MM.1S (cell line): Measurements from ENCODE around the gene METAP2.

ENCODE experiments used
- DNase-seq: peaks from one replicate; pipeline ENCODE4 v3.0.0-alpha.2; 2015
- H2AFZ ChIP-seq: fragments of 300-600 bp; sonication (generic); 2 replicates; pipeline ENCODE4 v1.6.0; 2016; ENCODE audit warnings: antibody characterized with exemption, low read length
- H3F3A ChIP-seq: fragments of 300-600 bp; sonication (generic); 2 replicates; pipeline ENCODE4 v1.6.1; 2016; ENCODE audit warnings: mild to moderate bottlenecking, antibody characterized with exemption, low read length, moderate library complexity, mixed read lengths; ENCODE audit not compliant: insufficient read depth
- H3K27ac ChIP-seq: fragments of 300-600 bp; sonication (generic); 2 replicates; pipeline ENCODE4 v1.5.1; 2016; ENCODE audit warnings: mild to moderate bottlenecking, low read length
- H3K27me3 ChIP-seq: fragments of 300-600 bp; sonication (generic); replicated peaks from 2 replicates; pipeline ENCODE4 v1.6.0; 2016; ENCODE audit warnings: low read length; ENCODE audit not compliant: insufficient read depth
- H3K36me3 ChIP-seq: fragments of 300-600 bp; sonication (generic); replicated peaks from 2 replicates; pipeline ENCODE4 v1.6.1; 2016; ENCODE audit warnings: mild to moderate bottlenecking, low read length, mixed read lengths; ENCODE audit not compliant: insufficient read depth
- H3K4me1 ChIP-seq: fragments of 300-600 bp; sonication (generic); 2 replicates; pipeline ENCODE4 v1.6.1; 2016; ENCODE audit warnings: low read length, mixed read lengths
- H3K4me2 ChIP-seq: fragments of 300-600 bp; sonication (generic); 2 replicates; pipeline ENCODE4 v1.6.0; 2016; ENCODE audit warnings: low read depth, low read length
- H3K4me3 ChIP-seq: fragments of 300-600 bp; sonication (generic); 2 replicates; pipeline ENCODE4 v1.5.1; 2016; ENCODE audit warnings: low read length, mixed read lengths
- H3K79me2 ChIP-seq: fragments of 300-600 bp; sonication (generic); 2 replicates; pipeline ENCODE4 v1.6.1; 2016; ENCODE audit warnings: mixed run types, low read length, mixed read lengths
- H3K9ac ChIP-seq: fragments of 300-600 bp; sonication (generic); 2 replicates; pipeline ENCODE4 v1.6.1; 2016; ENCODE audit warnings: low read length, mixed read lengths
- H3K9me2 ChIP-seq: fragments of 300-600 bp; sonication (generic); replicated peaks from 2 replicates; pipeline ENCODE4 v1.6.1; 2016; ENCODE audit warnings: mild to moderate bottlenecking, low read length, mixed read lengths; ENCODE audit not compliant: insufficient read depth
- H3K9me3 ChIP-seq: fragments of 300-600 bp; sonication (generic); replicated peaks from 2 replicates; pipeline ENCODE4 v1.6.1; 2016; ENCODE audit warnings: mild to moderate bottlenecking, low read length, mixed read lengths; ENCODE audit not compliant: insufficient read depth
- H4K20me1 ChIP-seq: fragments of 300-600 bp; sonication (generic); 2 replicates; pipeline ENCODE4 v1.6.1; 2016; ENCODE audit warnings: mild to moderate bottlenecking, low read length, moderate library complexity, mixed read lengths; ENCODE audit not compliant: insufficient read depth
- CTCF ChIP-seq: fragments of 300-600 bp; sonication (generic); IDR thresholded peaks from 2 replicates; pipeline ENCODE4 v1.5.1; 2016; ENCODE audit warnings: antibody characterized with exemption, low read length, mixed read lengths
- EZH2 ChIP-seq: fragments of 300-600 bp; sonication (generic); optimal IDR thresholded peaks from 2 replicates; pipeline ENCODE3; 2017; ENCODE audit warnings: low read depth, mild to moderate bottlenecking, antibody characterized with exemption, low read length, mixed read lengths
- EZH2phosphoT487 ChIP-seq: fragments of 300-600 bp; sonication (generic); IDR thresholded peaks from 2 replicates; pipeline ENCODE4 v1.6.1; 2018; ENCODE audit warnings: antibody characterized with exemption, low read length

METAP2 gene

GRCh38 chr12:95499772-95500171 is 25.8 kb downstream of the METAP2 start:
- Histone ChIP-seq H2AFZ (no peak overlapping the region), H3K9me3 (no peaks in the 10 kb centered on the region), H3K36me3 (peaks cover 13% of the 10 kb centered on the region; the same call in 1 of the 2 replicates), H3K4me3 (no peak overlapping the region), H3K9ac (no peak overlapping the region), H3K9me2 (no peaks in the 10 kb centered on the region), H3K4me1 (no peaks in the 10 kb centered on the region), H4K20me1 (no peaks in the 10 kb centered on the region), H3K79me2 (peaks cover 29% of the 10 kb centered on the region), H3K27me3 (no peaks in the 10 kb centered on the region), H3K4me2 (no peak overlapping the region), H3K27ac (no peak overlapping the region), H3F3A (no peaks in the 10 kb centered on the region)
- TF ChIP-seq EZH2phosphoT487, result no peak
- TF ChIP-seq EZH2, result no peak
- no peak for TF ChIP-seq CTCF
- DNase-seq, result no peak

- no peaks in the 10 kb centered on the region for H4K20me1 ChIP-seq
- no peak overlapping the region for H3K9ac ChIP-seq
- H3K27me3 ChIP-seq, result no peaks in the 10 kb centered on the region
- peaks cover 13% of the 10 kb centered on the region; the same call in 1 of the 2 replicates for H3K36me3 ChIP-seq
- no peak overlapping the region for H3K4me2 ChIP-seq
- no peak overlapping the region for H3K4me3 ChIP-seq
- no peaks in the 10 kb centered on the region for H3K9me2 ChIP-seq
- TF ChIP-seq EZH2, result no peak
- no peak for TF ChIP-seq CTCF
- TF ChIP-seq EZH2phosphoT487, result no peak
- H3K4me1 ChIP-seq, result no peaks in the 10 kb centered on the region
- H3K9me3 ChIP-seq, result no peaks in the 10 kb centered on the region
- peaks cover 30% of the 10 kb centered on the region for H3K79me2 ChIP-seq
- no peaks in the 10 kb centered on the region for H3F3A ChIP-seq
- DNase-seq, result no peak
- H3K27ac ChIP-seq, result no peak overlapping the region
- H2AFZ ChIP-seq, result no peak overlapping the region
These were observed 30.2 kb downstream of the METAP2 start for GRCh38 chr12:95504140-95504539.

- no peak overlapping the region for H3K9ac ChIP-seq
- H3K4me3 ChIP-seq, result no peak overlapping the region
- no peak overlapping the region for H2AFZ ChIP-seq
- H4K20me1 ChIP-seq, result no peaks in the 10 kb centered on the region
- no peak for DNase-seq
- no peak overlapping the region for H3K27ac ChIP-seq
- TF ChIP-seq EZH2 (no peak), EZH2phosphoT487 (no peak), CTCF (no peak)
- peaks cover 13% of the 10 kb centered on the region; the same call in 1 of the 2 replicates for H3K36me3 ChIP-seq
- H3K4me2 ChIP-seq, result no peak overlapping the region
- no peaks in the 10 kb centered on the region for H3K9me3 ChIP-seq
- H3K79me2 ChIP-seq, result peaks cover 32% of the 10 kb centered on the region
- H3K9me2 ChIP-seq, result no peaks in the 10 kb centered on the region
- no peaks in the 10 kb centered on the region for H3F3A ChIP-seq
- no peaks in the 10 kb centered on the region for H3K27me3 ChIP-seq
- H3K4me1 ChIP-seq, result no peaks in the 10 kb centered on the region
These were observed 31.1 kb downstream of the METAP2 start for GRCh38 chr12:95505039-95505438.
